ENCODE data around the gene NRXN3.

The NRXN3 gene

DNA sequence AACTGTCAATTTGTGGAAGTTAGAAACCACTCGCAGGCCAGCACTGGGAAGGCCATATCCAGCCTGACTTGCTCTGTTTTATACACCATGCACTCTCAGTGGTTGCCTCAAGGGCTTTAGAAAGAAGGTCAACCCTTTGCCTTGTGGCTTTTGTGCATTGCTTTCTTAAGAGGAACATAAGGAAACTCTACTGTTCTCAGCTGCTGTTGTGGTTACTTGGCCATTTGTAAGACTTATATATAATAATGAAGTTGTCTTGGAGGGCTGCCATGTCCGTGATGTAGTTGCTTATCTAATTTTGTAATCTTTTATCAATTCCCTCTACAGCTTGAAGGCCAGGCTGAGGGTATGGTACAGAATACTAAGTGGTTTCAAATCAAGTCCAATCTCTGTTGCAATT is 1403.3 kb downstream of the NRXN3 start:
- no peak for DNase-seq

DNA sequence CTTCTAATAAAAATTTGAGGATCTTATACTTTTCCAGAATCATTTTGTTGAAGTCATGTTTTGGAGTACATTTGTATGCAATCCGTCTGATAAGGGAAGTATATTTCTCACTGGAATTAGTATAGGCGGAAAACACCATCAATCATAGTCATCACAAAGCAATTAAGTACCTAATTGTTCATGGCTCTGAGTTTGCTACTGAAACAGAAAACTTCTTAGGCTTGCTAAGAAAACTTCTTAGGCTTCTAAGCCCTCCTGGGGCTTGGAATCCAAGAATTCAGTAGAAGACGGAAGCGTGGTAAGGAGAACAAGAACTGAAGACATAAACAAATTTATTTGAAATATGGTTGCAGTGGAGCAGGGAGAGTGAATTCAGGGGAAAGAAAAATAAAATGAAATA is 1404.9 kb downstream of the NRXN3 start:
- DNase-seq, result no peak

GRCh38 chr14:79576424-79576823 is 1406.3 kb downstream of the NRXN3 start:
- DNase-seq, result no peak

- DNase-seq, result no peak
Observed at GRCh38 chr14:79578470-79578869, 1408.3 kb downstream of the NRXN3 start.

- no peak for DNase-seq
Observed at GRCh38 chr14:79580414-79580813, 1410.2 kb downstream of the NRXN3 start.

- no peak for DNase-seq
Observed at GRCh38 chr14:79580906-79581305, 1410.7 kb downstream of the NRXN3 start.

DNA sequence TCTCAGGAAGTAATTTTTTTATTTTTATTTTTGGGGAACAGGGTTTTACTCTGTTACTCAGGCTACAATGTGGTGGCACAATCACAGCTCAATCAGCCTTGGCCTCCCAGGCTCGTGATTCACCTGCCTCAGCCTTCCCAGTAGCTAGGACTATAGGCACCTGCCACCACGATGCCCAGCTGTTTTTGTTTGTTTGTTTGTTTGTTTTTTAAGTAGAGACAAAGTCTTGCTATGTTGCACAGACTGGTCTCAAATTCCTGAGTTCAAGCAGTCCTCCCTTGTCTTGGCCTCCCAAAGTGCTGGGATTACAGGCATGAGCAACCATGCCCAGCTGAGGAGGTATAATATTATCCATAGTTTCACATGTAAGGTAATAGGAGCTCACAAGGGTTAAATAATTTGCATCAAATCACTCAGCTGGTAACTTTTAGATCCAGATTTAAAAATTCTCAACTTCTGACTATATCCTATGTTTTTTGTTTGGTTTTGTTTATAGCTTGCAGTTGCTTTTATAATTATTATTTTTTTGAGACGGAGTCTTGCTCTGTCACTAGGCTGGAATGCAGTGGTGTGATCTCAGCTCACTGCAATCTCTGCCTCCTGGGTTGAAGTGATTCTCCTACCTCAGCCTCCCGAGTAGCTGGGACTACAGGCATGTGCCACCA is 1411.9 kb downstream of the NRXN3 start:
- DNase-seq, result no peak

DNA sequence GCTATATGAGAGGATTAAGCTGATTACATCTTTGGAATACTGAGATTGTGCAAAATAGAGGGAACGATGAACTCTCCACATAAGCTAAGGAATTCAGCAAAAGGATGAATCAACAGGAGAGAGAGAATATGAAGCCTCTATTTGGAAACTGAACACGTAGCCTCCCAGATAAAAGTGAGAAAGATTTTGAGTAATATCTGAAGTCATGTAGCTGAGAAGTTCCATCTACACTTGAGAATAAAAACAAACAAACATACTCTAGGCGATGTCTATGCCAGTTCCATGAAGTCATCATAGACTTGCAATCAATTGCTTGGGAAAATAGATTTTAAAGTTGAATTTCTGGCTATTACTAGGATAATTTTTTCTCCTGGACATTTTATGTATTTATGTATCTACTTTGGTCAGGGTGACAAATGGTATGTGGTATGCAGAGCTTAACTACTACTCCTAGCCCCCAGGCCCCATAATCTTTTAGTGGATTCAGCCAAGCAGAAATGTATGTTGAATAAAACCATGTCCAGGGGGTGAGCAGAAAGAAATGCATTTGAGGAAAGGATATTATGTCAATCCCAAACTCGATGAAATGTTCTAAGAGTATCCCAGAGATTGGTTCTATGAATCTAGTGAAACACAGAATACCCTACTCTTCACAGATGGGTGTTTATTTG is 1413.7 kb downstream of the NRXN3 start:
- DNase-seq, result no peak

GRCh38 chr14:79584679-79585078 is 1414.5 kb downstream of the NRXN3 start:
- no peak for DNase-seq

DNA sequence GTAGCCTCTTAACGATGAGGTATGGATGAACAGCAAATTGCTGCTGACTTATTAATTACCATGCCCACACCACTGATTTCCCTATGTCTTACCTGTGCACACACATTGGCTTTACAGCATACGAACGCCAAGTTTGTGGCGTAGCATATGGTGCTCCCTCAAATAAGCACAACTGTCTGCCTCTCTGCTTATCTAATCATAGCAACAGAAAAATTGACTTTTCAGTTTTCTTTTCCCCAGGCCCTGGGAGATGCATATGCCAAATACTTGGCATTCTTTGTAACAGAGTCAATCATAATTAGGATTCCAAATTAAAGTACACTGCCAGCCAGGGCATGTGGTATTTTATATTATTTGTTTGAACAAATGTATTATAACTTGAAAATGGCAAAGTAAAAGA is 1415.7 kb downstream of the NRXN3 start:
- DNase-seq, result no peak

DNA sequence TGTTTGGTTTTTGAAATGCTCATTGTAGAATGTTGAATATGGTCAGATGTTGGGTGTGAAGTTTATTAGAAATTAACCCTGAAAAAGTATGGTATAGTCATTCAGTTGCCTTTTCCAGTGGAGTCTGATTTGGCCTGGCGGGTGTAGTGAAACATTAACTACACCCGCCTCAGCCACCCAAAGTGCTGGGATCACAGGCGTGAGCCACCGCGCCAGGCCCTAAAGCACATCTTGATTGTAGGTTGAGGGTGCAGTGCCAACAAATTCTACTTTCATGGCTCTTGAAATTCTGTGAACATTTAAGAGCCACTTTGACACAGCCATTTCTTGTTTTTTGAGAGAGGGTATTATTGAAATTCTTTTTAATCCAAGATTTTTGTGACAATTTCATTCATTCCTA is 1416.2 kb downstream of the NRXN3 start:
- no peak for DNase-seq

GRCh38 chr14:79586989-79587598 is 1416.9 kb downstream of the NRXN3 start:
- DNase-seq, result no peak

DNA sequence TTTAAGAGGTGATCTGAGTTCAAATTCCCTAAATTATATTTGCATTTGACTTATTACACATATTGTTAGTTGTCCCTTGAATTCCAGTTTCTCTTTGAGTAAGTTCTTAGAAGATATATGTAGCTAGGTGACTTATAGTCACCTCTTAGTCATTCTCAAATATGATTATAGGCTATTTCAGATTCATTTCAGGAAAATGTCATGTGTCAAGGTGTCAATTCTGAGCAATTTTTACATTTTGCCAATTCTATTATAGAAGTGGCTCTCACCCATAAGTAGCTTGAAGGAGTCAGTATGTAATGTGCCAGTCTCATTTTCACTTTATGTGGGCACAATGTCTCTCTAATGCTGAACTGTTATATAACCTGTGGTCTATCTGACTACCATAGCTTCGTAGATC is 1417.7 kb downstream of the NRXN3 start:
- DNase-seq, result peak; percentile 18

GRCh38 chr14:79588398-79588797 is 1418.2 kb downstream of the NRXN3 start:
- DNase-seq, result no peak

DNA sequence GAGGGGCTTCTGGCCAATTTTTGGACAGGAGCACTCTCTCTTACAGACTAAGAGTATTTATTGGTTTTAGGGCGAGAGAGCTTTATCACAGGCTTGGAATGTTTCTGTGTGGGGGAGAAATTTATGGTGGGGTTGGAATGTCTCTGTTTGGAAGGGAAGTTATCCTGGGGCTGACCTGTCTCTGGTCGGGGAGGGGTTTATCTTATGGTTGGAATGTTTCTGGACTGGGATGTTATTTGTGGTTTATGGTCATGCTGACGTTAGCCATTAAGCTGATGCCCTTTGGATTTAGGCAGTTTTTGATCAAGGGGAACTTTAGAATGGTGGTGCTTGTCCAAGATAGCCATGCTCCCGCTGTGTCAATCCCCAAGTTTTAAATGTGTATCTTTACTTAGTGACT is 1426.4 kb downstream of the NRXN3 start:
- DNase-seq, result no peak

DNA sequence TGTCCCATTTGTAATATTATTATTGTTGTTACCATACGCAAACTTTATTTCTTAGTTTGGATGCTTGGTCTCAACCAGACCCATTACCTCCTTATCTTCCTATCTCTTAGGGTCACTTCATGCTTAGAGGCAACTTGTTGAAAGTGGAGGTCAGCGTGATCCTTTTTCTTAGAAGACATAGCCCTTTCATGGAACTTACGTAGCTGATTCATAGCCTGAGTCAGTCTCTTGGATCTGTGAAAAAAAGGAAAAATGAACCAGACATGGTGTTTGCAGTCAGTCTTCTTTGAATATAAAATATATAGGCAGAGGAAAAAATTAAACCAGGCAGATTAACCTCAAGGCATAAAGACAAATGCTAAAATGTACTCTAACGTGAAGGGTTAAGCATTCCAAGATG is 1427.4 kb downstream of the NRXN3 start:
- no peak for DNase-seq

DNA sequence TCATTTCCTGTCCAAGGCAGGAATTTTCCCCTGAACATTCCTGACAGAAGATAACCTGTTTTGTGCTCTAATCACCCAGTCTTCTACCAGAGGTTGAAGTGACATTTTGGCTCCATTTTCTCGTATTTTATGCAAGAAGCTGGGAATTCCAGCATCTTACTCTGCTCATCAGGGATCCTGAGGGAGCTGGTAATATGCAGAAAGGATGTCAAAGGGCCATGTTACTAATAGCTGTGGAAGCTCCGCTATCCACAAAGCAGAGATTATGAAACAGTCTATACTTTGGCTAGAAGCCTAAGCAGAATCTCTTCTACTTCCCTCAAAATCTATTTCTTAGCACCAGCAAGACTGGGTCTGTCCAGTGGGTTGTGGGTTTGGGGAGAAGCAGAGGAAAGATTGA is 1428.2 kb downstream of the NRXN3 start:
- no peak for DNase-seq

DNA sequence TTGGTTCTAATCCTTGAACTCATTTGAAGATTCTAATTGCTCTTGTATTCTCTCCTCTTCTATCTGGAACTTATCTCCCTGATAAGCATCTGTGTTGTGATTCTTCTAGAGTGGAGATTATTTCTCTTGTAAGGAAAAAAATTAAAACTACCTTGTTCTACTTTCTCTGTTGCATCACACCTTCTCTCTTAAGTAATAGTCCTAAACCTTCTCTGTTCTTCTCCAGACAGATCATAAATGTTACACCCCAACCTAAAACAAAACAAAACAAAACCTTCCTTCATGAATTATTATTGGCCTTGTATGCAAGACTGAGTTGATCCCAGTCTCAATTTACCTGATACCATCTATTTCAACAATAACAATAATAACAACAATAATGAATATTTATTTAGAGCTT is 1429.1 kb downstream of the NRXN3 start:
- no peak for DNase-seq

DNA sequence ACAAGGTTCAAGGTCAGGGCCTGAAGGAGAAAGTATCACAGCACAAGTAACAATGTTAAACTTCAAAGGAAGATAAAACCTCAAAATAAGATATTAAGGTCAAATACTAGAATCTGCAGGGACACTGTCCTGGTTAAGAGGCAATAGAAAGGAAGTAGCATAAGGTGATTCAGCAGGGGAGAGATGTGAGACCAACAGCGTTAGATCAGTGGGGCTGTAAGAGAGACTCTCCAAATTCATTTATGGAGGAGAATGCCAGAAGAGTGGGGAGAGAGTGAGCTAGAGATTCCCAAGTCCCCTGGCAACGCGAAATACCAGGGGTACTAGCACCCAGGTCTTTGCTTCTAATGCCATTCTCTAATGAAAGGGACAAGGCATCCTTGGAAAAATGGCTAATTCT is 1430.2 kb downstream of the NRXN3 start:
- no peak for DNase-seq

GRCh38 chr14:79601579-79601978 is 1431.4 kb downstream of the NRXN3 start:
- no peak for DNase-seq

- no peak for DNase-seq
Observed at GRCh38 chr14:79602045-79602444, 1431.9 kb downstream of the NRXN3 start.

GRCh38 chr14:79602742-79603141 is 1432.6 kb downstream of the NRXN3 start:
- DNase-seq, result no peak

GRCh38 chr14:79605849-79606248 is 1435.7 kb downstream of the NRXN3 start:
- no peak for DNase-seq

DNA sequence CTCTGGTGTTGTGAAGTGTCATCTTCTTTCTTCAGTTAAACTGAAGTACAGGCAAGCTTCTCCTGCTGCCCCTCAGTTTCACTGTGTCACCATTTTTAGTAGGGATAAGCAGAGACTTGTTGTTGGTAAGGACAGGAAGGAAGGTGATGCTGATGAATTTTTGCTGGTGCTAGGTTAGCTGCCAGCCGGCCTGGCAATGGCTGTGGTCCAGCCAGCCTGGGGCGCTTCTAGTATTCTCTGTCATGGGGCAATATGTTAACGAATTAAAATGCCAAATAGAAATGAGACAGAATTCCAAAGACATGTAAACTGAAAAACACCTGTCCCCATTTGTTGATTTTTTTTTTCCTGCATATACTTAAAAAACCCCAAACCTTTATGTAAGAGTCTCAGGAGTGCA is 1438.3 kb downstream of the NRXN3 start:
- no peak for DNase-seq

DNA sequence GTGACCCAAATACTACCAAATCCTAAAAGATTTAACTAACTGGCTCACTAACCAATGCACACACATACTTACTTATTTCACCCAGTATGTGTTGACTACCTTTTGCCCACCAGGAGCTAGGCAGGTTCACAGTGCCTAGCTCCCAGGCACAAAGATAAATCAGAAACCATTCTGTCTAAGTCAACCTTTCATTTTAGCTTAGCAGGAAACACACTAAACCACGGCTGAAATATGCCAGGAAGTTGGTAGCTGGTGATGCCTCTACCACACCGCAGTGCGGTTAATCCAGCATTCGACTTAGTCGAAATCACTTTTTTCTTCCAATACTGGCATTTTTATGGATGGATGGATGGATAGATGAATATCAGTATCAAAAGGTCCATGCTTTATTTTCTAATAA is 1443.5 kb downstream of the NRXN3 start:
- DNase-seq, result no peak
